HG03354 (cell line): ENCODE measurements around the gene PCP2.

ENCODE experiments used
- ATAC-seq: cut with Tn5 transposase; IDR thresholded peaks from one replicate; pipeline ENCODE4 v1.9.1; 2021; ENCODE audit warnings: mild to moderate bottlenecking; ENCODE audit not compliant: unreplicated experiment, poor library complexity, severe bottlenecking

Gene PCP2

DNA sequence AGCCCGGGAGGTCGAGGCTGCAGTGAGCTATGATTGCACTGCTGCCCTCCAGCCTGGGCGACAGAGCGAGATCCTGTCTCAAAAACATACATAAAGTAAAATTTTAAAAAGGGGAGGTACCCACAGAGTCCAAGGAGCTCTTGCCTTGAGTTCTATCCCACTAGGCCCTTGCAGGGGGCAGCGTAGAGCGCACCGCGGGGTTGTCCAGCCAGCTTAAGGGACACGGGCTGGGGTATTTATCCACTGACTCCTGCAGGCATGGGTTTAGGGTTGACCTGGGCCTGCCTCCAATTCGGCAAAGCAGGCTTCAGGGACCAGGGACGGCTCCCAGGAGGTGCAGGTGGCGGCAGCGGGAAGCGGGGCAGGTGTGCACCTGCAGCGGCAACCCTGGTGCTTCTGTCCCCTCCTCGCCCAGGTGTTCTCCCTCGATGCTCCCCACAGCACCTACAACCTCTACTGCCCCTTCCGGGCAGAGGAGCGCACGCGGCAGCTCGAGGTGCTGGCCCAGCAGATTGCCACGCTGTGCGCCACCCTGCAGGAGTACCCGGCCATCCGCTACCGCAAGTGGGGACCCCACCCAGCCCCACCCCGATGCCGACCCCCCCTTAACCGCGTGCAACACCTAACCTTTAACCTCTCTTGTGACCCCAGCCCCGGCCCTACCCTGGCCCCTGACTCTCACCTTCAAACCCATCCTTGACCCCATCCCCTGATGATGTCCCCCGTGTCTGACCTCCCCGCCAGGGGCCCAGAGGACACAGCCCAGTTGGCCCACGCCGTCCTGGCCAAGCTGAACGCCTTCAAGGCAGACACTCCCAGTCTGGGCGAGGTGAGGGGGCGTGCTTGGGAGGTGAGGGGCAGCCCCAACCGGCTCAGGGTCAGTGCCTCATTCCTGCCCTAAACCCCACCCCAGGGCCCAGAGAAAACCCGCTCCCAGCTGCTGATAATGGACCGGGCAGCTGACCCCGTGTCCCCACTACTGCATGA, 8.1 kb upstream of the PCP2 start:
- no peak for ATAC-seq

DNA sequence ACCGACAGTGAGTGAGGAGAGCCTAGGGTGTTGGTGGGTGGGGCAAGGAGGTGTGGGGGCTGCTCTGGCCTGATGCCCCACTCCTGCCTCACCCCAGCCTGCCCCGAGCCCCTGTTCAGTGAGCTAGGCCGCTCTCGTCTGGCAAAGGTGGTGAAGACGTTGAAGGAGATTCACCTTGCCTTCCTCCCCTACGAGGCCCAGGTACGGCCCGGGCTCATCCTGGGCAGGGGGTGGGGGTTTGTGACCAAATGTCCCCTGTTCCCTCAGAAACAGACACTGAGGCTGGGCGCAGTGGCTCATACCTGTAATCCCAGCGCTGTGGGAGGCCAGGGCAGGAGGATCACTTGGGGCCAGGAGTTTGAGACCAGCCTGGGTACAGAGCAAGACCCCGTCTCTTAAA, 7.3 kb upstream of the PCP2 start:
- ATAC-seq = no peak

DNA sequence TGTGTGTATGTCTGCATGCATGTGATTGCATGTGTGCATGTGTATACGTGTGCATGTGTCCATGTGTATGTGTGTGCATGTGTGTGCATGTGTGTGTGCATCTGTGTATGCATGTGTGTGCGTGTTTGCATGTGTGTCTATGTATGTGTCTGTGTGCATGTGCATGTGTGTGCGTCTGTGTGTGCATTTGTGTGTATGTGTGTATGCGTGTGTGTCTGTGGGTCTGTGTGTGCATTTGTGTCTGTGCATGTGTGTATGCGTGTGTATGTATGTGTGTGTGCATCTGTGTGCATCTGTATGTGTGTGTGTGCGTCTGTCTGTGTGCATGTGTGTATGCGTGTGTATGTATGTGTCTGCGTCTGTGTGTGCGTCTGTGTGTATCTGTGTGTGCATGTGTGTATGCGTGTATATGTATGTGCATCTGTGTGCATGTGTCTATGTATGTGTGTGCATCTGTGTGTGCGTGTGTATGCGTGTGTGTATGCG, 6.4 kb upstream of the PCP2 start:
- ATAC-seq = no peak

DNA sequence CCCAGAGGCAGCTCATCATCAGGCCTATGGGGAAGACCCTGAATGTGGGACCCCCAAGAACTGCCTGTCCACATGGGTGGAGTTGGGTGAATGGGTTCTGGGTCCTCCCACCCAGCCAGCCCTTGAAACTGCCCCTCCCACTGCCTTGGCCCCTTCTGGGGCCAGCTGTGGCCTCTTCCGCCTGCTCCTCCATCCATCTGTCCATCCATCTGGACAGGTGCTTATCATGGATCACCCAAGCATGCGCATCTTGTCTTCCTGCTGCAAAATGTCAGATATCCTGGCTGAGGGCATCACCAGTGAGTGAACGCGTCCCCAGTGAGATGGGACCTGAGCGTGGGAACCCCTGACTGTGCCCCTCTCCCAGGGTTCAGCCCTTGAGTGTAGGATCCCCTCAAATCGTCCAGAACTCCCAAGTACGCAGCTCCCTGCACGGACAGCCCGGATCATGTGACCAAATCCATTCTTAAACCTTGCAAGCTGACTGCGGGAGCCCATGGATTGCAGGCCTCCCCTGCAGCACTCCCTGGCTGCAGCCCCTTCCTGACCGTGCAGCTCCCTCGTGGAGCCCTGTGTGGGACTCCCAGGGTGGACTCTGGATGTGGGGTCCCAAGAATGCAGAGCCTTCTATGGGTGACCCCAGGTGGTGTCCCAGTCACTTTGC, 5.4 kb upstream of the PCP2 start:
- no peak for ATAC-seq

DNA sequence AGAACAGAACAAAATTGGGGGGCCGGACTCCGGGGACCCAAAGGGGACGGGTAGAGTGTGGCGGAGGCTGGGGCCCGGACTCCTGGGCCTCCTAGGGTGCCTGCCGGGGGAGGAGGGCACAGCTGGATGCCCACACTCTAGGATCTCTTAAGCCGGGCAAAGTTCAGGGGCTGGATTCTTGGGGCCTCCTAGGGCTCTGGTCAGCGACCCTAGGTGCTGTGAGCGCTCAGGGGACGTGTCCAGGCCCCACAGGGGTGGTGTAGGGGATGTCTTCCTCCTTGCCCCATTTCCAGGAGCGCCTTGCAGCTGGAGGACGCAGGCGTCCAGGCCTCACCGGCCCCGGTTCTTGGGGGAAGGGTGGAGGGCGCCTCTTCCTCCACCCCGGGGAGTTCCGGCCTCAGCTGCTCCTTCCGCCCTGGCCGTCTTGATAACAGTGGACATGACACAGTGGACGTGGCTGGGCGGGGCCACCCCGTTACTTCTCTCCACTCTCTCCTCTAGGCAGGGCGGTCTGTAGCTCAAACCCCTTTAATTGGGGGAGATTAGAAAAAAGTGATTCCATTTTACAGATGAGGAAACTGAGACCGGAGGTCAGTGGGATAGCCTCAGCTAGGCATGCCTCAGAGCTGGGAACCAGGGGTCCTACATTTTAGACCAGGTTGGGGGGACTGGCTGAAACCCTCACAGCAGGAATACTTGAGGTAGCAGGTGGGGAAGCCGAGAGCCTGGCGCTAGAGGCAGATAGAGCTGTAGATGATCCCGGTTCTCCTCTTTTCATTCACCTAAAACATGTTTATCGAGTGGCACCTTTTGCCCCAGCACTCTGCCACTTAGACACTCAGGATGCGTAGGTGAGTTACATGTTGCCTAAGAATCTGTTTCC, 4.1 kb upstream of the PCP2 start:
- peak; percentile 26 for ATAC-seq

DNA sequence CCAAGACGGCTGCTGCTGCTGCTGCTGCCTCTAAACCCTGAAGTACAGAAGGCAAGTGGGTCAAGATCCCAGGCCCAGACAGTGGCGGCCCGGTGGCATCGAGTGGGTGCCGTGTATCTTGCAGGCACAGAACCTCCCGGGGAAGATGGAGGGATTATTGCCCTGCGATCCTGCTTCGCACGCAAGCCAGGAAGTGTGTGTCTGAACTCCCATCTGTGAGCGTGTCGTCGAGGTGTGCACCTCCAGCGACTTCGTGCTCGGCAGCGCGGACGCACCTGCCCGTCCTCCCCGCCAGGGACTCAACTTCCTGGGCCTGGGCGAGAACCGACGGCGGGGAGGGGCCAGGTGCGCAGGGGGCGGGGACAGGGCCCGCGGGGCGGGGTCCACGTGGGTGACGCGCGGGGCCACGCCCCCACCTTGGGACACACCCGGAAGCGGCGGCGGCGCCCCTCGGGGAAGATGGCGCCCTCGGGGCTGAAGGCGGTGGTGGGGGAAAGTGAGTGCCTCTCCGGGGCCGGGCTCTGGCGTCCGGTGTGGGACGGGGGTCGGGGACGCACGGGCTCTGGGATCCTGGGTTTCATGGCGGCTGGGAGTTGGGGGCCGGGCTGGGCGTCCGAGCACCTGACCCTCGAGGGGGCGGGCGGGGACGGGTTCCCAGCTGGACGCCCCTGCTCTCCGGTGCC, 3.3 kb upstream of the PCP2 start, which contains the start of gene STXBP2:
Gene STXBP2, plus strand, starts transcription at position 420 of the 683 bp plus-strand sequence. Its CDS starts 40 bp downstream, at position 460.
- peak; percentile 74 for ATAC-seq

DNA sequence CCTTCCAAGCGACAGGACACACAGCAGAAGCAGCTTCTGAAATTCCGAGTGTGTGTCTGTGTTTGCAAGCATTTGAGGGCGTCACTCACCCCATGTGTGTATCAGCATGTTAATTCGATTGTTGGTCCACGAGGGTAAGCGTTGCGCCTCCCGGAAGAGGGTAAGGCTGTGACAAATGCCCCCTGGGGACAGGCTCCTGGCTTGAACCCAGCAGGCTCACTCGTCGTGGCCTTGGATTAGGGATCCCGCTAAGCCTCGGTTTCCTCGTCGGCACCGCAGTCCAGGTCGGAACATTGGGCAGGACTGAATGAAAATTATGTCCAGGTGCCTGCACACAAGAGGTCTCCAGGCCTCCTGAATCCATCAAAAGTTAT, 2.8 kb upstream of the PCP2 start:
- no peak for ATAC-seq

DNA sequence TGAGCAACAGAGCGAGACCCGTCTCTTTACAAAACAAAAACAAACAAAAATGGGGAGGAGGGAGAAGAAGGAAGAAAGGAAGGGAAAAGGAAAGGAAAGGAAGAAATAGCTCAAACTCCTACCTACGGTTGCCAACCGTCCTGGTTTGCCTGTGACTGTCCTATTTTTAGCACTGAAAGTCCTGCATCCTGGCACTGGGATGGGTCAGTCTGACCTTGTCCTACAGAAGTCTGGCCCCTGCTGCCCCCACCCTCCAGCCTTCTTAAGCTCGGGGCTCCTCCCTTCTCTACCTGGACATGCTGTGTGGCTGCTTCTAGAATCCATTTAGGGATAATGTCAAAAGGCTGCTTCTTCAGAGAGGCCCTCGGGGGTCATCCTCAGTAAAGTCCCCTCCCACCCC, 2.2 kb upstream of the PCP2 start:
- ATAC-seq = no peak

DNA sequence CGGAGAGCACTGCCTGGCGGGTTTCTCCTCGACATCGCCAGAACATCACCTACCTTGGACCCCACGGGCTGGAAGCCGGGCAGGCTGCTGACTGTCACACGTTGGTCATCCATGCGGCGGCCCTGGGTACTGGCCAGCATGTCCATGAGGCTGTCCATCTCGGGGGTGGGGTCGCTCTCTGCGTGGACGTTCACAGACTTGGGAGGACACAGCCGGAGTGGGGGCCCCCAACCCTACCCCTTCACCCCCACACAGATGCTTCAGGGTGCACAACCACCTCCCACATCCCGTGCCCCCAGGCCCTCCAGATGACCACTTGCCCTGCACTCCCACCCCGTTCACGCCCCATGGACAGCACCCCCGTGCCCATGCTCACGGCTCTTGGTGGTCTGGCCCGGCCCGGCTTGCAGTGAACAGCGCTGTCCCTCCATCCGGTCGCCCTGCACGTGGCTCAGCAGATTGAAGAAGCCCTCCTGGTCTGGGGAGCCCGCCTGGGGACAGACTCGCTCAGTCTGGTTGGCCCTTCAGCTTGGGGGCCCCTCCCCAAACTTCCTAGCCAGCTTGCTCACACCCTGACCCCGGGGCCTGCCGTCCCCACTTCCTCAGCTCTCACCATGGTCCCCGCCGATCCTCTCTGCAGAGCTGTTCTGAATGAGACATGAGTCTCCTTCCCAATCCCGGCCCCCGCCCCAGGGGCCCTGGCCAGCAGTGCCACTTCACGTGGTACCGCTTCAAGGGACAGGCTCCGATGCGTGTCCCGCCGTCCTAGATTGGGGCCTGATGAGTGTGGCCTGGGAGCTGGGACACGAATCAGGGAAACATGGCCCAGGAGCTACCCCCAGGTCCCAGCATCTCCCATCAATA, 947 bp downstream of the PCP2 start:
- no peak for ATAC-seq

DNA sequence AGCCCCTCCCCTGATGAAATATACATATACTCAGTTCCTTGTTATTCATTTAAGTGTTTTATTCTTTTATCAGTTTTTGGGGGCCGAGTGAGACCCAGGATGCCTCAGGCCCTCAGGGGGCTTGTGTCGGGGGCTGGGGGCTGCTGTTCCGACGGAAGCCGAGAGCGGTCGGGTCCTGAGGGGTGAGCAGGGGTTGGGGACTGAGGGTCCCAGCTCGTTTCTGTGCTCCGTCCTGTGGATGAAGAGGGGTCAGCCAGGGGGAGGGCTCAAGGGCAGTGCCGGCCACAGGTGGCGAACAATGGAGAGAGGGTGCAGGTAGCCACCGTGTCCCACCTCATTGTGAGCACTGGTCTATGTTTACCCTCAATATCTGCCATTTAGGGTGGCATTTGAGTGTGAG, 1.9 kb downstream of the PCP2 start:
- ATAC-seq = no peak

DNA sequence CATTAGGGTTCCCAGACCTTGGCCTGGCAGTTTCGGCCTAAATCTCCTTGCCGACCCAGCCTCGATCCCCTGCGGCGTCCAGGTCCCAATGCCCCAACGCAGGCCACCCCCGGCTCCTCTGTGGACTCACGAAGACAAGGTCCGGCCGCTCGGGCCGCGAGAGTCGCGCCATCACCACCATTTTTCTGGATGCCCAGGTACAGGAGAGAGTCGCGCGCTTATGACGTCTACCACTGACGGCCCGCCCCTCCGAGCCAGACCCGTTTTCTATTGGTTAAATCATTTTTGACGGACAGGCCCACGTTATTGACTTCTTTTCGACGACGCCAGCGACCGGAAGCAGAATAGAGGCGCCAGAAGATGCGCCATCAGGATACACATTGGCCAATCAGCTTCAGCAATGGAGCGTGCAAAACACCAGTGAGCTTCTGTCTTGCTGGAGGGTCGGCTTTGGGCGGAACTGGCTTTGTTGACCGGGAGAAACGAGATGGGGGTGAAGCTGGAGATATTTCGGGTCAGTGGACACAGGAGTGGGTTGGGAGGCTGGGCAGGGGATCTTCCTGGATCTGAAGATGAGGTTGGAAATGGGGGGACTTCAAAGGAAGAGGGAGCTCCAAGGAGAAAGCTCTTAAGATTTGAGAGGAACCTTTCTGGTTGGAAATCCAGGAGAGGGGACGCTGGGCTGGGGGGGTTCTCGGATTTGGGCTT, 4.0 kb downstream of the PCP2 start, which contains the start of the genes PET100 and XAB2:
Gene PET100, plus strand, starts transcription at position 447 of the 708 bp plus-strand sequence. Its CDS starts 41 bp downstream, at position 488.
Gene XAB2, minus strand, starts transcription at position 199 of the 708 bp plus-strand sequence. Its CDS starts 18 bp downstream, at position 181.
- peak; percentile 92 for ATAC-seq

DNA sequence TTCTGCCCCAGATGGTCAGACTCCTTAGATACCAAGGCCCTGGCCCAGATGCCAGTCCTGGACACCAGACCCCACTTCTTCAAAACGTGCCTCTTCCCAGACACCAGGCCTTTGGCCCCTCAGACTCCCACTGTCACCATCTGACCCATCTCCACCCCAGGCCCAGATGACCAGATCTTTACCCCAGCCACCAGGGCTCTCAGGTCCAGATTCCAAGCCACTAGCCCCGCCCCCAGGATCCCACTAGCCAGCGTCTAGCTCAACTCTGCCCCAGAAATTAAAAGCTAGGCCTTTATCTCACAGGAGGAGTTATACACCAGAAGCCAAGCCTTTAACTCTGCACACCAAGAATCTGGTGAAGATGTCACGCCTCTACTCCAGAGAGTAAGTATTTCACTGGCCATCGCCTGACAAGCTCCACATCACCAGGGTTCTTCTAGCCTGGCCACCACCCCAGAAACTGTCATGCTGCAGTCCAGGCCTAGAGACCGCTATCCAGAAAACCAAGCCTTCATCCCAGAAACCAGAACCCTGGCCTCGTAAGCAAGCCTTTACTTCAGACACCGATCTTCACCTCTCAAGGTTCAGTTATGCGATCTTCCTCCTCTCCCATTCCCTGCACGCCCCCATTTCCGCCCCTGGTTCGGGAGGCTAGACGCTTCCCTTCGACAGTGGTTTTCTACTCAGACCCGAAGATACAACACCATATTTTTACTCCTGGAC, 4.8 kb downstream of the PCP2 start:
- ATAC-seq = no peak

DNA sequence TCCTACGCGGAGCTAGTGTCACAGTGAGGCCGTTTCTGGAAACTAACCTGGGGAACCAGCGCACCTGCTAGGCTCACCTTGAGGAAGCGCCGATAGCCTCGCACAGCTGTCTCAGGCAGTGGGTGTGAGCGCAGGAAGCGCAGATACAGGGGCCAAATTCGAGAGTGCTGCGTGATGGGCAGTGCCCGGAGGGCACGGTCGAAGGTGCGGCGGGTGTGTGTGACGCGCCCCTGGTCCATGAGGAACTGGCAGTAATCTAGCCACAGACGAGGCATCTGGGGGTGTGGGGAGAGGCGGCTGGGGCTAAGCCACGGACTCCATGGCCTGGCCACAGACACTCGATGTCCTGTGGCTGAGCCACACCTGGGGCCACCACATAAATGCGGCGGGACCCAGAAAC, 6.4 kb downstream of the PCP2 start:
- no peak for ATAC-seq

DNA sequence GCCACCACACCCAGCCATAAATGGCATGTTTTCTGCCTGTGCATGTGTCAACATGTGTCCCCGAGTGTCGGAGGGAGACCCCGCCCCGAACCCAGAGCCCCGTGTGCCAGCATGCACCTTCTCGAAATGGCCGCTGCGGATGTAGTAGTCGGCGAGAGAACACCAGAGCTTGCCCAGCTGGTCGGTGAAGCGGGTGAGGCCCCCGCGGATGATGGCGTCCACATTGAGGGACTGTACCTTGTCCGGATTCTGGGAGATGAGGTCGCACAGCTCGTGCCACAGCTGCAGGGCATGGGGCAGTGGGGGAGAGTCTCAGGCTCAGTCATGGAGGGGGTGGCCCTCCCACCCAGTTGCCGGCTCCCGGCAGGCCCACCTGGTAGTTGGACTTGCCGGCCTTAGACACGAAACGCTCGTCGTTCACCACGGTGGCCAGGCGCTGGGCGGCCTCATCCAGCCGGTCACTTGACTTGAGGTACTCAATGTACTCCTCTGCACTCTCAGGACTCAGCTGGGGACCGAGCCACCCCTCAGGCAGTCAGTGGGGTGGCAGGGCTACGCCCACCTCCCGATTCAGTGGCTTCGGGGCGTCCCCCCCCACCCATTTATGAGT, 7.7 kb downstream of the PCP2 start:
- no peak for ATAC-seq

DNA sequence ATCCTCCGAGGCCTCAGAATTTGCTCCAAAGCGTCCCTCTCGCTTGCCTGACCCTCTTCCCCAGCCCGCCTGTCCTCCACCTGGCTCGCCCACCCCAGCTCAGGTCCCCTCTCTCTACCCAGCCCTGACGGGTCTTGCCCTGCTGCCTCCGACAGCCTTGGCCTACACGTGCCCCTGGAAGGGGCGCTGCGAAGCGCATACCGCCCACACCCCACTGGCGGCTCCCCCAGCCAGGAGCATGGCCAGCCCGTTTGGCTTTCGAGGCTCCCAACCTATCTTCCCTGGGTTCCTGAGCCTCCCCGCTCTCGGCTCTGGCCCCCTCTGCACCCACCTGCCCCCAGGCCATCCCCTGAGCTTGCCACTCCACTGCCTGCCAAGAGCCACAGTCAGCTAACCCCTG, 8.7 kb downstream of the PCP2 start:
- no peak for ATAC-seq

DNA sequence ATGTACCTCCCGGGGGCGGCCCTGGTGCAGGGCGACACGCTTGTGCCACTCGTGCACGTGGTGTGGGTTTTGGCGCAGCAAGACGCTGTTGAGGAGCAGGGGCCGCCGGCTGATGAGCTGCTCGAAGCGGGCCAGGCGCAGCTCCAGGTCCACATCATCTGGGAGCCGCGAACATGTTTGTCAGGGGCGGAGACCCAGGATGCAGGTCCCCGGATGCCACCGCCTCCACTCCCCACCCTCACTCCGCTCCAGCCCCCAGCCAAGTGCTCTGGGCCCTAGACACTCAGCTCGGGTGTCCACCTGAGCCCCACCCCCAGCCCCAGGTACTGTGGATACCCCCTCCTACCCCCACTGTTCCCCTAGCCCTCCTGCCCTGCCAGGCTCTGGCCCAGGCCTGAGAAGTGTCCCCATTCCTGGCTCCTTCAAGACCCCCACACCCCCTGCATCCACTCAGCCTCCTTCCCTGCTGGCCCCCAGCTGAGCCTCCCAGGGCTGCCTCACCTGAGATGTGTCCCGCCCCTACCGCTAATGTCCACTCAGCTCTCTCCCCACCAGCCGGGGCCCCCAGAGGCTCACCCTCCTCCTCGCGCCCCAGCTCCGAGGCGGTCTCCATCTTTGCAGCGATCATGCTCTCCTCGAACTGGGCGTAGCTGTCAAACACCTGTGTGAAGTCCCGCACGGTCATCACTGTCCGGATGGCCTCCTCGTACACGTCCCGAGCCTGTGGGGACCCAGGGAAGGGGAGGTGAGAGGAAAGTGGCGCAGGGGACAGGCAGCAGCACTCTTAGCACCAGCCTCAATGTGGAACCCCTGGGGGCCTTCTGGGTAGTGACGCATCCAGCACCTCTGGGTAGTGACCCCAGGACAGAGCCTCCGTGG, 9.6 kb downstream of the PCP2 start:
- ATAC-seq = no peak
